ENCODE data around the gene AKAP11. TPM values are rescaled to one million over a fixed set of nuclear protein-coding genes. Genes with fewer than 3 reads are reported as not detected.

AKAP11 gene
- total and polyA plus RNA-seq, 2 of the 13 experiments (the other 11 are each of a cell fraction or from before 2014, with no cell fraction given): 7.2 to 9.8 TPM

GRCh38 chr13:42298392-42298791 is 26.4 kb downstream of the AKAP11 start:
- no peak for ATAC-seq
- CTCF ChIA-PET (ENCODE audit: low intra/inter-chr PET ratio, low total read pairs): no interaction called here
- TF ChIP-seq CBX2 (IDR thresholded peaks at IDR 0.05; ENCODE audit: low read depth, low read length) (no peak), CBX2 (CRISPR knock-in tag; IDR thresholded peaks at IDR 0.05; ENCODE audit: low read depth) (no peak), ZNF205 (CRISPR knock-in tag; IDR thresholded peaks at IDR 0.05) (no peak), REXO4 (CRISPR knock-in tag; IDR thresholded peaks at IDR 0.05; ENCODE audit: borderline replicate concordance) (no peak), ZNF12 (CRISPR knock-in tag; IDR thresholded peaks at IDR 0.05) (no peak), ZNF616 (CRISPR knock-in tag; IDR thresholded peaks at IDR 0.05; ENCODE audit: low read depth) (no peak), ZUFSP (CRISPR knock-in tag; IDR thresholded peaks at IDR 0.05; ENCODE audit: borderline replicate concordance) (no peak), NFAT5 (CRISPR knock-in tag; IDR thresholded peaks at IDR 0.05) (no peak), ZNF572 (CRISPR knock-in tag; IDR thresholded peaks at IDR 0.05) (no peak), JUND (CRISPR knock-in tag; IDR thresholded peaks at IDR 0.05) (no peak), CENPBD1 (CRISPR knock-in tag; IDR thresholded peaks at IDR 0.05; ENCODE audit: borderline replicate concordance, low read depth) (no peak), ZNF776 (CRISPR knock-in tag; IDR thresholded peaks at IDR 0.05) (no peak), HHEX (CRISPR knock-in tag; IDR thresholded peaks at IDR 0.05) (no peak), STAT5B (CRISPR knock-in tag; IDR thresholded peaks at IDR 0.05) (no peak)
- TF ChIP-seq, protein P1, sequence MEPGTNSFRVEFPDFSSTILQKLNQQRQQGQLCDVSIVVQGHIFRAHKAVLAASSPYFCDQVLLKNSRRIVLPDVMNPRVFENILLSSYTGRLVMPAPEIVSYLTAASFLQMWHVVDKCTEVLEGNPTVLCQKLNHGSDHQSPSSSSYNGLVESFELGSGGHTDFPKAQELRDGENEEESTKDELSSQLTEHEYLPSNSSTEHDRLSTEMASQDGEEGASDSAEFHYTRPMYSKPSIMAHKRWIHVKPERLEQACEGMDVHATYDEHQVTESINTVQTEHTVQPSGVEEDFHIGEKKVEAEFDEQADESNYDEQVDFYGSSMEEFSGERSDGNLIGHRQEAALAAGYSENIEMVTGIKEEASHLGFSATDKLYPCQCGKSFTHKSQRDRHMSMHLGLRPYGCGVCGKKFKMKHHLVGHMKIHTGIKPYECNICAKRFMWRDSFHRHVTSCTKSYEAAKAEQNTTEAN (CRISPR knock-in tag; conservative IDR thresholded peaks at IDR 0.05): no peak
- TF ChIP-seq, protein P2, sequence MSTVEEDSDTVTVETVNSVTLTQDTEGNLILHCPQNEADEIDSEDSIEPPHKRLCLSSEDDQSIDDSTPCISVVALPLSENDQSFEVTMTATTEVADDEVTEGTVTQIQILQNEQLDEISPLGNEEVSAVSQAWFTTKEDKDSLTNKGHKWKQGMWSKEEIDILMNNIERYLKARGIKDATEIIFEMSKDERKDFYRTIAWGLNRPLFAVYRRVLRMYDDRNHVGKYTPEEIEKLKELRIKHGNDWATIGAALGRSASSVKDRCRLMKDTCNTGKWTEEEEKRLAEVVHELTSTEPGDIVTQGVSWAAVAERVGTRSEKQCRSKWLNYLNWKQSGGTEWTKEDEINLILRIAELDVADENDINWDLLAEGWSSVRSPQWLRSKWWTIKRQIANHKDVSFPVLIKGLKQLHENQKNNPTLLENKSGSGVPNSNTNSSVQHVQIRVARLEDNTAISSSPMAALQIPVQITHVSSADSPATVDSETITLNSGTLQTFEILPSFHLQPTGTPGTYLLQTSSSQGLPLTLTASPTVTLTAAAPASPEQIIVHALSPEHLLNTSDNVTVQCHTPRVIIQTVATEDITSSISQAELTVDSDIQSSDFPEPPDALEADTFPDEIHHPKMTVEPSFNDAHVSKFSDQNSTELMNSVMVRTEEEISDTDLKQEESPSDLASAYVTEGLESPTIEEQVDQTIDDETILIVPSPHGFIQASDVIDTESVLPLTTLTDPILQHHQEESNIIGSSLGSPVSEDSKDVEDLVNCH (CRISPR knock-in tag; IDR thresholded peaks at IDR 0.05): no peak

More at GRCh38 chr13:42298392-42298791, 26.4 kb downstream of the AKAP11 start:
- DNase-seq (ENCODE audit: low spot score) (no peak), FAIRE-seq (no peak)
- no peak overlapping the region for H3K4me3 ChIP-seq (replicated peaks in 1 of 3; ENCODE audit: insufficient read depth in 1 of 3, low read depth in 2 of 3, low read length in 3 of 3)
- H3K9ac ChIP-seq (ENCODE audit: insufficient read depth, low read depth, low read length): no peak overlapping the region
- H4K20me1 ChIP-seq (ENCODE audit: insufficient read depth, low read length): no peaks in the 10 kb centered on the region
- intact Hi-C loops (cut with micrococcal nuclease; ENCODE audit: unreplicated experiment) (no loop called here), in situ Hi-C loops (cut with HindIII; ENCODE audit: extremely low pct_ligation_motif_present, low pct_unique_long_range_greater_than_20kb) (no loop called here)
- no peaks in the 10 kb centered on the region for H3K79me2 ChIP-seq (ENCODE audit: insufficient read depth, low read length)
- BruUV-seq (replicated peaks): no TSS peak
- H3K4me2 ChIP-seq (ENCODE audit: low read depth, low read length): no peak overlapping the region
- no peaks in the 10 kb centered on the region for H3K27me3 ChIP-seq (ENCODE audit: control insufficient read depth in 1 of 2, insufficient read depth in 2 of 2, low read length in 2 of 2)
- no peaks in the 10 kb centered on the region for H3K4me1 ChIP-seq (ENCODE audit: insufficient read depth, low read length)
- H2AFZ ChIP-seq (ENCODE audit: low read length): no peak overlapping the region
- H3K9me3 ChIP-seq (ENCODE audit: low read length): no peaks in the 10 kb centered on the region
- H3K27ac ChIP-seq (ENCODE audit: extremely low read length, insufficient read depth, low read length): no peak overlapping the region
- POLR2A ChIA-PET: no interaction called here
- H3K36me3 ChIP-seq (replicated peaks in 1 of 2; ENCODE audit: control insufficient read depth in 1 of 2, insufficient read depth in 2 of 2, low read length in 2 of 2): peaks cover 5 to 43% of the 10 kb centered on the region in 2 experiments
